ENCODE results near the gene RAPGEF5. TPM values are rescaled to one million over a fixed set of nuclear protein-coding genes. Genes with fewer than 3 reads are reported as not detected.

RAPGEF5 gene
- total and polyA plus RNA-seq, 10 of the 15 experiments (the other 5 are each of a cell fraction or from before 2014, with no cell fraction given) = 0.38 to 4.0 (median 1.6) TPM; not detected in 1

DNA sequence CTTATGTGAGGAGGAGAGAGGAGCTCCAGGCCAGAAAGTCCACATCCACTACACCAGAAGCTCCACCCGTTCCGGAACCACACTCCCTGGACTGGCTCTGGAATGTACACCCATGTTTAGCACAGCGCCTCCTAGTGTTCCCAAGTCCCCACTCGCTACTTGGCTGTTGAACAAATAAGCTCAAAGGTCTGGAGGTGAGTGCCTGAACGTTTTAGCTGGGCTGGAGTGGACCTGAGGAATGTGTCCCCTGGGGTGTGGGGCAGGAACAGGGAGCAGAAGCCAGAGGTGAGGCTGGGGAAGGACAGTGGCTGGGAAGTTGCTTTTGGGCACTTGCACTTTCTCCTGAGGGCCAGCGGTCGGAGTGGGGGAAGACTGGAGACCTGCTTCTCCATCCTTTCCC is 247.2 kb downstream of the RAPGEF5 start:
- POLR2A ChIA-PET = no interaction called here
- CTCF ChIA-PET = interaction anchor here (0.6 to 4.9 kb wide), 71 partner anchors 9 to 1263 kb away, joined by 3 to 74 read pairs (median 5); partner anchors contain the start of gene STEAP1B
- intact Hi-C loops (cut with micrococcal nuclease; ENCODE audit: unreplicated experiment) = loop anchor here (1.0 kb wide), 3 partner anchors 187 to 380 kb away; no protein-coding TSS in a partner anchor
- ATAC-seq = peak; percentile 73
- Histone ChIP-seq H3K79me2 (ENCODE audit: control insufficient read depth, insufficient read depth, low read length) (no peaks in the 10 kb centered on the region), H3K9me3 (replicated peaks; ENCODE audit: control insufficient read depth, insufficient read depth, low read length) (no peaks in the 10 kb centered on the region), H3K4me3 (no peak overlapping the region), H3K27ac (ENCODE audit: control insufficient read depth, insufficient read depth) (no peak overlapping the region), H3K27me3 (replicated peaks in 1 of 2; ENCODE audit: control insufficient read depth in 2 of 2, insufficient read depth in 2 of 2, low read length in 1 of 2) (peaks cover 0 to 2% of the 10 kb centered on the region in 2 experiments; a peak in 1 of 4 replicates), H3K4me2 (ENCODE audit: control insufficient read depth, insufficient read depth) (no peak overlapping the region), H4K20me1 (ENCODE audit: control insufficient read depth, insufficient read depth) (no peaks in the 10 kb centered on the region), H3K9ac (ENCODE audit: control insufficient read depth, insufficient read depth, low read length) (no peak overlapping the region), H2AFZ (ENCODE audit: control insufficient read depth, low read depth, low read length) (no peak overlapping the region), H3K36me3 (ENCODE audit: control insufficient read depth in 2 of 2, insufficient read depth in 2 of 2, low read length in 1 of 2) (no peaks in the 10 kb centered on the region), H3K4me1 (ENCODE audit: control insufficient read depth, insufficient read depth, low read length) (no peaks in the 10 kb centered on the region)
- no peak for TF ChIP-seq CBX3 (IDR thresholded peaks at IDR 0.05; ENCODE audit: borderline replicate concordance, low read depth)
- TF ChIP-seq, protein P1, sequence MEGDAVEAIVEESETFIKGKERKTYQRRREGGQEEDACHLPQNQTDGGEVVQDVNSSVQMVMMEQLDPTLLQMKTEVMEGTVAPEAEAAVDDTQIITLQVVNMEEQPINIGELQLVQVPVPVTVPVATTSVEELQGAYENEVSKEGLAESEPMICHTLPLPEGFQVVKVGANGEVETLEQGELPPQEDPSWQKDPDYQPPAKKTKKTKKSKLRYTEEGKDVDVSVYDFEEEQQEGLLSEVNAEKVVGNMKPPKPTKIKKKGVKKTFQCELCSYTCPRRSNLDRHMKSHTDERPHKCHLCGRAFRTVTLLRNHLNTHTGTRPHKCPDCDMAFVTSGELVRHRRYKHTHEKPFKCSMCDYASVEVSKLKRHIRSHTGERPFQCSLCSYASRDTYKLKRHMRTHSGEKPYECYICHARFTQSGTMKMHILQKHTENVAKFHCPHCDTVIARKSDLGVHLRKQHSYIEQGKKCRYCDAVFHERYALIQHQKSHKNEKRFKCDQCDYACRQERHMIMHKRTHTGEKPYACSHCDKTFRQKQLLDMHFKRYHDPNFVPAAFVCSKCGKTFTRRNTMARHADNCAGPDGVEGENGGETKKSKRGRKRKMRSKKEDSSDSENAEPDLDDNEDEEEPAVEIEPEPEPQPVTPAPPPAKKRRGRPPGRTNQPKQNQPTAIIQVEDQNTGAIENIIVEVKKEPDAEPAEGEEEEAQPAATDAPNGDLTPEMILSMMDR (IDR thresholded peaks at IDR 0.05 in 2 of 3, conservative IDR thresholded peaks at IDR 0.05 in 1 of 3; ENCODE audit: control insufficient read depth in 2 of 3, extremely low read depth in 1 of 3, insufficient read depth in 1 of 3, low read depth in 3 of 3, low read length in 3 of 3) = peak; percentile 34 to 50 (median 49); a peak in 4 of 6 replicates
- TF ChIP-seq WRNIP1 (IDR thresholded peaks at IDR 0.05; ENCODE audit: borderline replicate concordance, low read depth, low read length) = no peak
- TF ChIP-seq KAT2A (conservative IDR thresholded peaks at IDR 0.05; ENCODE audit: control insufficient read depth, low read depth, low read length) = no peak
- no peak for TF ChIP-seq SREBF2 (IDR thresholded peaks at IDR 0.05; ENCODE audit: low read length)
- TF ChIP-seq GABPA (IDR thresholded peaks at IDR 0.05; ENCODE audit: low read depth) = no peak
- in situ Hi-C loops (cut with MboI) = loop anchor here (5.0 to 25.0 kb wide), 2 partner anchors 378 to 628 kb away; partner anchors contain the start of gene IL6
- SMC1A ChIA-PET (ENCODE audit: uncharacterized antibody, unreplicated experiment) = interaction anchor here (0.6 to 4.0 kb wide), 27 partner anchors 9 to 380 kb away, joined by 3 to 22 read pairs (median 4); no protein-coding TSS in a partner anchor
- RAD21 ChIA-PET (ENCODE audit: unreplicated experiment) = interaction anchor here (0.6 to 4.6 kb wide), 16 partner anchors 19 to 380 kb away, joined by 3 to 20 read pairs (median 4); no protein-coding TSS in a partner anchor
- WGBS (ENCODE audit: insufficient coverage, insufficient replicate concordance, low lambda C conversion rate, missing lambda C conversion rate) = 20% methylated on average over 7 of the region's 7 CpGs
- FAIRE-seq = peak; percentile 61
- BruUV-seq (replicated peaks) = no TSS peak
- DNase-seq (ENCODE audit: low read depth, low spot score) = no peak

All from GM12878 (cell line).